DOHH2 (cell line): ENCODE measurements around the gene NHSL2.

Experiments used
- EZH2phosphoT487 ChIP-seq: fragments of 200-600 bp; sonication (generic); IDR thresholded peaks from 2 replicates; pipeline ENCODE4 v1.6.1; 2017; ENCODE audit warnings: borderline replicate concordance, mild to moderate bottlenecking, antibody characterized with exemption, low read length, moderate library complexity, mixed read lengths
- TF ChIP-seq, protein P1 (sequence below): fragments of 200-600 bp; sonication (generic); IDR thresholded peaks from one replicate; pipeline ENCODE4 v1.5.1; 2014; ENCODE audit warnings: antibody characterized with exemption, mild to moderate bottlenecking, low read depth, low read length; ENCODE audit not compliant: poor library complexity, severe bottlenecking

DNA sequence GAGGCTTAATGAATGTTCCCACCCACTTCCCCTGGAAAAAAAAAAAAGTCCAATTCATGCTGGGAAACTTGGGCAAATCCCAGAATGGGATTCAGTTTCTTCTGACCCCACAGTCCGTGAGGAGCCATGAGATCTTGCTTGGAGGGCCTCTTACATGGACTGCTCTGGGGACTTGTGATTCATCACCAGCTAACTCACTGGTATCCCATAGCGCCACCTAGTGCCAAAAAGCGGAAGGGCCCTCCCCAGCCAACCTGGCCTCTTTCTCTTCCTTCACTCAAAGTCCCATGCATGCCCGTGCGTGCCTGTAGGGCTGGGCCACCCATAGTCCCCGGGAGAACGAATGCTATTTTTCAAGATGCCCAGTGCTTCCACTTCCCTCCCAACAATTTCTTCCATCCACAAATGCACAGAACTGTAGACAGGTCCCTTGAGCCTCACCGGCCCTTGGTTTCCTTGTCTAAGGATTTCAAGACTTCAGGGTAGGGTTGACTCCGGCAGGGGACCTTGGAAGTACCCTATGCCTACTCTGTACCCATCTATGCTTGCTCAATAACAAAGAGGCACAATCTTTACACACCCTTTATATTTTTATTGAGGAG lies 216.0 kb downstream of the NHSL2 start:
- TF ChIP-seq, protein P1, sequence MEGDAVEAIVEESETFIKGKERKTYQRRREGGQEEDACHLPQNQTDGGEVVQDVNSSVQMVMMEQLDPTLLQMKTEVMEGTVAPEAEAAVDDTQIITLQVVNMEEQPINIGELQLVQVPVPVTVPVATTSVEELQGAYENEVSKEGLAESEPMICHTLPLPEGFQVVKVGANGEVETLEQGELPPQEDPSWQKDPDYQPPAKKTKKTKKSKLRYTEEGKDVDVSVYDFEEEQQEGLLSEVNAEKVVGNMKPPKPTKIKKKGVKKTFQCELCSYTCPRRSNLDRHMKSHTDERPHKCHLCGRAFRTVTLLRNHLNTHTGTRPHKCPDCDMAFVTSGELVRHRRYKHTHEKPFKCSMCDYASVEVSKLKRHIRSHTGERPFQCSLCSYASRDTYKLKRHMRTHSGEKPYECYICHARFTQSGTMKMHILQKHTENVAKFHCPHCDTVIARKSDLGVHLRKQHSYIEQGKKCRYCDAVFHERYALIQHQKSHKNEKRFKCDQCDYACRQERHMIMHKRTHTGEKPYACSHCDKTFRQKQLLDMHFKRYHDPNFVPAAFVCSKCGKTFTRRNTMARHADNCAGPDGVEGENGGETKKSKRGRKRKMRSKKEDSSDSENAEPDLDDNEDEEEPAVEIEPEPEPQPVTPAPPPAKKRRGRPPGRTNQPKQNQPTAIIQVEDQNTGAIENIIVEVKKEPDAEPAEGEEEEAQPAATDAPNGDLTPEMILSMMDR, result peak; percentile 57
- TF ChIP-seq EZH2phosphoT487, result no peak
